ENCODE results near the gene DENND1A.

GRCh38 chr9:123952641-123953495 lies 22.9 kb upstream of the DENND1A start:
- TF ChIP-seq POLR2AphosphoS5 (IDR thresholded peaks at IDR 0.05; ENCODE audit: borderline replicate concordance, low read depth, low read length) (no peak), EZH2 (IDR thresholded peaks at IDR 0.05) (no peak)
